ENCODE measurements around the gene RAPGEF2.
"Not testable (repeated sequence)": the region's sequence is repeated elsewhere in the genome, so short reads cannot be mapped to it uniquely, and the experiment has no call there.

Gene RAPGEF2

GRCh38 chr4:159163521-159163920 is 60.6 kb downstream of the RAPGEF2 start:
- DNase-seq = no peak

- no peak for DNase-seq
Observed at GRCh38 chr4:159169404-159170302, 66.8 kb downstream of the RAPGEF2 start.

DNA sequence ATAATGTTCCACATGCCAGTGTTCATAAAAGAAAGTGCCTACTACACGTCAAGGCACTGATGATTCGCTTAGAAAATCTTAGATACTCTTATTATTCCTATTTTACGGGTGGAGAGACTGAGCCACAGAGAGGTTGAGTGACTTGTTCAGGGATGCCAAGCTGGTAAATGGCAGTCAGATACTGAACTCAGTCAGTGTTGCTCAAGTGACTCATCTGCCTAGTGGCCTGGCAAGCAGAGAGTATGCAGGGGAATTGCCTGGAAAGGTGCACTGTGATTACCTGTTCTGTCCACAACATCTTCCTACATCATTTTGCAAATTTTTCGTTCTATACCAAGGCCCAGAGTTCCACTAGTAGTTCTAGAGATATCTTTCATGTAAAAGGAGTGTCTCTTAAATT is 68.4 kb downstream of the RAPGEF2 start:
- DNase-seq = no peak

DNA sequence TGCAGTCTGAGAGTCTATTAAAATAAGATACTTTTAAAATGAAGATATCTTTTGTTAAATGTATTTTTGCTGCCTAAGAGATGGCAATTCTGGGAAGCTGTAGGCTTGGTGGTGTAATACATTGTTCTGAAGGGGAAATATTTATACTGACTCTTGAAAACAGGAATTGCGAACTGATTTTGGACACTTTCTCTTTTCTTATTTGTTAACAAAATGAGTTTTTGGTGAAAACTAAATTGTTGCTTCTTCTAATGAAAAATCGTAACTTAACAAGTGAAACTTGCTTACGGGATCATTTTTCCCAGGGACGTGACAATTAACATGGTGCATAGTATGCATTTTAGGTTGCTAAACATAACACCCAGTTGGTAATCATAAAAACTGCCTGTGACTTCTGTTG is 71.0 kb downstream of the RAPGEF2 start:
- no peak for DNase-seq

- DNase-seq = no peak
Observed at GRCh38 chr4:159174645-159175084, 71.8 kb downstream of the RAPGEF2 start.

DNA sequence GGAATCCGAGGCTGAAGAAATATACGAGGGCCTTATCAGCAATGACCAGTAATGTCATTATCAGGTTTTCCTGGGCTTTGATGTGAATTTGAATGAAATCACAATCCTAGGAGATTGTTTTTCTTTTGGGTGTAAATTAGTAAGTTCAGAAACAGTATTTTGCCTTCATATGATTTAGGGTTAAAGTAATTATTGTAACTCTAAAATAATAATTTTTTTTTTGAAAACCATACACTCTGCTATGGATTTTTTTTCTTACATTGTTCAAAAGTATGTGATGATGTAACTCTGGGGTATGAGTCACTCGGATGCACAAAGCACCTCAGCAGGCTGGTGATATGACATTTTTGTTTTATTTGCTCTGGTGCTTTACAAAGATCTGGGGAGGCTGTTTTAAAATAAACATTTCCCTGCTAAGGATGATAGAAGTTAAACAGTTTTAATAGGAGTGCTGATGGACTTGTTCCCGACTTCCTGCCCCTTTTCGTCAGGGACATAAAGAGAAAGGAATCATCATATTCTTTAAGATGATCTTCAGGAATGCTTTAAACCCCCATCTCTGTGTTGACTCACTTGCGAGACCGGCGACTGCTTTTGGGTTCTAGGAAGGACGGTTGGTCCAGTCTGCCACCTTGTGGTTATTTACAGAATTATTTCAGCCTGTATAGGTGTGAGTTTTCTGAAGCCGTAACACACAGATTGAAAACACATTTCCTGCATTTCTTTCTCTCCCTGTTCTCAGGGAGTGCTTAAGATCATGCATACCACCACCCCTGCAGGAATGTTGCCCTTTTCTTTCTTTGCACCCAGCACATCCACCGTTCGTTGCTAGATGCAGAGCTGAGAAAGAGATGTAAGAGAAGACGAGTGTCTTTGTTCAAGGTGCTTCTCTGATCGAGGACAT is 72.5 kb downstream of the RAPGEF2 start:
- DNase-seq = peak; percentile 40

DNA sequence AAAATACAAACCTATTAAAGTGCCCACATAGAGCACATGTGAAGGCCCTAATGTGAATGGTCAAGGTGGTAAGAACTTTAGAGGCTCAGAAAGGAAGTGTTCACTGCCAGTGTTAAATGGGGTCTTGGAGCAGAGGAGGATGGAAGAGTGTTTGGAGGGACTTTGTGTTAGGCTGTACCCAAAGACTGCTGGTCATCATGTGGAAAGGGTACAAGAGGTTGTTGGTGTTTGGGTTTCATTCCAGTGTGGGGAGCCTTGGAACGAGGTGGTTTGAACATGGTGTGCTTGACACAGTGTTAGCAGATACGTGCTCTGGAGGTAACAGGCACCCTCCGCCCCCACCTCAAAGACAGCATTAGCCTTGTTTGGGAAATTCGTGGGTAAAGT is 73.1 kb downstream of the RAPGEF2 start:
- no peak for DNase-seq

DNA sequence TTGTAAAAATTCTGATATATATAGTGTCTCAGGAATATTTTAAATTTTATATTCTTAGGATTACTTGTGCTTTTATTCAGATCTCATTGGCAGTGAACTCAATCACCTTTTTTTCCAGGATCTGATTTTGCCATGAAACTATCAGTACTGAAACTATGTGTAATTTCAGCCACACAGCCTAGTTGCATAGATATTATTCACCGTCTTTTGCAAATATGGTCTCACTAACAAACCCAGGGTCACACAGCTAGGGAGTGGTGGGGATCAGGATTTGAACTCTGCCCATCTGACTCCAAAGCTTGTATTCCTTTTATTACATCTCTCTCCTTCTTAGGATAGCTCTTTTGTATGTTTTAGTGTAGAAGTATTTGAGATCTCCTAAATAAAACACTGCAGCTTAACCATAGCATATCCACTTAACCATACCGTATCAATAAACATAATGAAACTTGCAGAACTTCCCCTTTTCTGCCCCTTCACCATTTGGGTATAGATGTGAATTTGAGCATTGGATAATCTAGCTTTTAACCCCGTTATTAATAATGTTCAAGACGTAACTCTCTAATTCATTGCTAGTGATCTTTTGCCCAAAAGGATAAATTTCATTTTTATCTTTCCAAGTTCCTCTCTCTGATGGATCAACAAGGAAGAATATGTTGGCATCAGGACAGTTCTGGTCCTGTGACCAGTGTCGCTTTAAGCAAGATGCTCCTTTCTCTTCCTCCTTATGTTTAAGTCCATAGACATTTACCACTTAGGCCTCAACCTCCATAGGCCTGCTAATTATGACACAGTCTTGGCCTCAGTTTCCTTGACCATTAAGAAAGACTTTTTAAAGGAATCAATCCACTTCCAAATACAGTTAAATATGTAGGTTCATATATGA is 74.6 kb downstream of the RAPGEF2 start:
- DNase-seq = no peak

DNA sequence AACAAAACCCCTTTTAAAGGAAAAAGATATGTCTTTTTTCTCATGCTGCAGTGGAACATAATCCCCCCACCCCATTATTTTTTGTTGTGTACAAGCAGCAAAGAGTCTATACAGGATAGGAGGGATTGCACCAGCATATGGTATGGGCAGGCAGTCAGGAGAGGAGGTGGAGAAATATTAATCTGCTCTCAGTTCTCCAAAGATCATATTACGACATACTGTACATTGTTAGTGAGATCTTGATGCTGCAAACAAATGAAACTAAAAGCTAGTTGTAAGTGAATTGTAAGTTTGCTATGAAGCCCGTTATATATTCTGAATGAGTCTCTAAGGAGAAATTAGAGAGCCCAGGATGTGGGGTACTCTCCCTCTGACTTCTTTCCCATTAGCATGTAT is 75.3 kb downstream of the RAPGEF2 start:
- DNase-seq = no peak

DNA sequence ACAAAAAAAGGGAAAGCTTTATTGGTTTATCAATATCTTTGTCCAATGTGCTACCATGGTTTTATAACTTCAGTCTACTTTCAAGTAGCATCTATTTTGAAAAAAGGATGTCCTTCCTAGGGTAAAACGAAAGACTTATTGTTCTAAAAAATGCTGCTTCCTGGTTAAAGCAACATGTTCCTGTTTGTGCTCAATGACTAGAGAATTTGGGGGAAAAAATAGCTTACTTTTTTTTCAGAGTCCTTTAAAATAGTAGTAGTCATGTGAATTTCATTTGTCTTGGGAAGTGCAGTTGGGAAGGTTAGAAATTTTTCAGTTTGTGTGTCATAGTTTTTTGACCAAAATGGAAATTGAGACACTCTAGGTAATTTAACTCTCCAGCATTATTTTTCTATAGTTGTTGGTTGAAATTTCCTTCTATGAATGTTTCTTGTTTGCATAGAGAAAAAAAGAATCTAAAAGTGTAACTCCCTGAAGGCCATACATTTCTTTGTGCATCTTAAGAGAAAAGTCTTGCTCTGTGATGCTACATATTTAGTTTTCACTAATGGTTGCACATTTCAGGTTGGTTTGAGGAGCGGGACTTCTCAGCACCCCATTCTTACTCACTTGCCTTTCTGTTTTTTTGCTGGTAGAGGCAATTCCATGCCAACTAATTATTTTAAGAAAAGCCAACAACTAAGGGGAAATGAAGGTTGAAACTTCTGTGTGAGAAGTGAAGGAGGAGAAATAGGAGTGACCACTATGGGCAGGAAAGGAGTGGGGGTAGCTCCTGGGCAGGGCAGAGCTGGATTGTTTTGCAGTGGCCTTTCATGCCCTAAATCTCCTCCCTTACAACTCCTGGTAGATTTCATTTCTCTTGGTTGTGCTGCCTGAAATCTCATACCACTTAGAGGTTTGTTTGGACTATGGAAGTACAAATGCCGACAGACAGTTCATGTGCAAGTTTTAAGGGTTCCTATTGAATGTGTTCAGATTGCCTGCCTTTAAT is 76.4 kb downstream of the RAPGEF2 start:
- no peak for DNase-seq

DNA sequence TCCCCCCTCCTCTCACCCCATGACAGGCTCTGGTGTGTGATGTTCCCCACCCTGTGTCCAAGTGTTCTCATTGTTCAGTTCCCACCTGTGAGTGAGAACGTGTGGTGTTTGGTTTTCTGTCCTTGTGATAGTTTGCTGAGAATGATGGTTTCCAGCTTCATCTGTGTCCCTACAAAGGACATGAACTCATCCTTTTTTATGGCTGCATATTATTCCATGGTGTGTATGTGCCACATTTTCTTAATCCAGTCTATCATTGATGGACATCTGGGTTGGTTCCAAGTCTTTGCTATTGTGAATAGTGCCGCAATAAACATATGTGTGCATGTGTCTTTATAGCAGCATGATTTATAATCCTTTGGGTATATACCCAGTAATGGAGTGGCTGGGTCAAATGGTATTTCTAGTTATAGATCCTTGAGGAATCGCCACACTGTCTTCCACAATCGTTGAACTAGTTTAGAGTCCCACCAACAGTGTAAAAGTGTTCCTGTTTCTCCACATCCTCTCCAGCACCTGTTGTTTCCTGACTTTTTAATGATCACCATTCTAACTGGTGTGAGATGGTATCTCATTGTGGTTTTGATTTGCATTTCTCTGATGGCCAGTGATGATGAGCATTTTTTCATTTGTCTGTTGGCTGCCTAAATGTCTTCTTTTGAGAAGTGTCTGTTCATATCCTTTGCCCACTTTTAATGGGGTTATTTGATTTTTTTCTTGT is 81.2 kb downstream of the RAPGEF2 start:
- not testable (repeated sequence) for DNase-seq

DNA sequence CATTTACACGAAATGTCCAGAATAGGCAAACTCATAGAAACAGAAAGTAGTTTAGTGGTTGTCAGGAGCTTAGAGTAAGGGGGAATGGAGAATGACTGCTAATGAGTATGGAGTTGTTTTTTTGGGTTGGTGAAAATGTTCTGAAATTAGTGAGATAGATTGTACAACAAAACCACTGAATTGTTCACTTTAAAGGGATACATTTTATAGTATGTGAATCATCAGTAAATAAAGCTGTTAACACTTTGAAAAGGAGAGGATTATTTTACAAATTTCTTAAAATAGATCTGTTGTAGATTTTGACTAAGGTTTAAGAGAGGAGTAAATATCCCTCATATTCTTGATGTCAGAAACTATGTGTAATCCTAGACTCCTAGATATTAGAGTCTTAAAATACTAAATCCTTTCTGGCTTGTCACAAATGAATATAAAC is 82.7 kb downstream of the RAPGEF2 start:
- no peak for DNase-seq

DNA sequence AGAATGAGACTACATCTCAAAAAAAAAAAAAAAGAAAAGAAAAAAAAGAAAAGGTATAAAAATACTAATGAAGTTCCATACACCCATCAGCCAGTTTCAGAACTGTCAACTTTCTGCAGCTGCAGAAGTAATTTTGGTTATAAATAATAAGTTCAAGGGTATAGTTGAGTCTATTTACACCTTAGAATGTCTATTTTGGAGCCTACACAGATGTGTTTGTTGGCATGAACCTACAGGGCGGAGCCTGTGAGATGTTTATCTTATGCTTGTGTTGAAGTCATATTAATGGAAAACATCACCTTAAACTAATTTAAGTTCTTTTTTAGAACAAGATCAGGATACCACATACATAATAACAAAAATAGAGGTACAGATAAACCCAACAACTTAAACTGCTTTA is 85.8 kb downstream of the RAPGEF2 start:
- no peak for DNase-seq

DNA sequence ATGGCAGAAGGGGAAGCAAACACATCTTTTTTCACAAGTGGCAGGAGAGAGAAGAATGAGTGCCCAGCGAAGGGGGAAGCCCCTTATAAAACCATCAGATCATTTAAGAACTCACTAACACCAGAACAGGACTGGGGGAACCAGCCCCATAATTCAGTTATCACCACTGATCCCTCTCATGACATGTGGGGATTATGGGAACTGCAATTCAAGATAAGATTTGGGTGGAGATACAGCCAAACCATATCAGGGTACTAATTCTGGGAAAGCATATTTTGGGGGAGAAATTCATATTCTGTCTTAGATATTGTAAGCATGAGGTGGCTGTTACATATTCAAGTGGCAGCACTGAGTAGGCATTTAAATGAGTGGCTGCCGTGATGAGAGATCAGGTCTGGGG is 87.8 kb downstream of the RAPGEF2 start:
- DNase-seq = no peak

DNA sequence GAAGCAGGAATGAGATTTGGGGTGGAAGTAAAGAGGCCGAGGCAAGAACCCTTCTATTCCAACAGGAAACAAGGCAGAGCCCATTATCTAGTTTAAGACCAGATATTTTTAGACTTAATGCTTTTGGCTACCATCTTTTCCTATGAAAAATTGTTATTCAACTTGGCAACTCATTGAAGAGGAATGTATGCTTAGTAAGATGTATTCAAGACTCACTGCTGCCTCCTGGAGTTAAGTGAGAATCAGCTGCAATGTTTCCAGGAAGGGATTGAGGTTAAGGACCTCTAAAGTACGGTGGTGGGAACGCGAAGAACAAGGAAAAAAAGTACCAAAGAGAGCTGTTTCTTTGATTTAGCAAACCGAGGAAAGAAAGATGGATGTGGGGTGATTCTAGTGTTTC is 89.1 kb downstream of the RAPGEF2 start:
- no peak for DNase-seq

DNA sequence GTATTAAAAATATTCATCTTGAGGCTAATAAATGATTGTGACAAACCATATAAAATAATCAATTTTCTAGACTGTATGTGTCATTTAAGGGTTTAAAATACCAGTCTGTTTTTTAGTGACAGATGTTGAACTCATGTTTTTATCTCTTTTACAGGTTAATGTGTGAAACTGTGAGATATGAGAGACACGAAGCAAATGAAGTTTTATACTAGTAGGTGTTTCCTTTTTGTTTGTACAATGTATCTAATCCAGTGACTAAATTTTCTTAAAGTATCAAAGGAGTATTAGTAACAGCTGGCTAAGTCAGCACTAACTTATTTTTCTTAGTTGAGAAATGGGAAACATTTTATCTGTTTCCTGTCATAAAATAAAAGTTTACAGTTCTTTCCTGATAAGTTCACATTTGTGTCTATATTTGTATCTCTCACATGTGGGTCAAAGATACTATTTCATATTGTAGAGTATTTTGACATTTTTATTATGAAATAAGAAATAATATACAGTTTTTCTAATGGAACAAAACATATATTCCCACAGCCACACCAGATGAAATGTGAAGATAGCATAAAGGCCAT is 90.3 kb downstream of the RAPGEF2 start:
- no peak for DNase-seq

- DNase-seq = no peak
Observed at GRCh38 chr4:159195361-159195769, 92.5 kb downstream of the RAPGEF2 start.

DNA sequence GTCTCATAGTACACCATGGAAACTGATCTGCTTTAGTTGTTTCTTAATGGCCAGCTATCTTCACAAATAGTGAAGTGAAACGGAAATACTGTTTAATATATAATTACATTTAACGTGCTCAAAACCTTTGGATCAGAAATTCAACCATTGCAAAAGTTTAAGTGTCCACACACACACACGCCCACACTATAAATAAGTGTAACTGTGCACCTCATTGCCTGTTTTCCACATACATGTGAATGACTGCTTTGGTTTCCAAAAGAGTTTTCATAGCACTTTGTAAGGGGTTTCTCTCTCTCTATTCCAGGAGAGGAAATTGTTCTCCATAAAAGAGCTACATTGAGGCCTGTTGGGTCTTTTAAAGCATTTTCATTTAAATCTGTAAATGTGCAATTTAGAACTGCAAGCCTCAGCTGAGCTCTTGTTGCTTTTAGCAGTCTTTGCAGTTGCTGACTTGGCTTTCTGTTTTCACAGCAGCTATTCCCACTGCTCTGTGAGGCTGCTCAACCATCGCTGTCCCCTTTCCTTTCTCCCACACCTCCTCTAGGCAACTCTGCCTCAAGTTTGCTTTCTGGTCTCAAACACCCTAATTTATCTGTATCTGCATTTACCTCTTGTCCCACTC is 94.5 kb downstream of the RAPGEF2 start:
- no peak for DNase-seq

DNA sequence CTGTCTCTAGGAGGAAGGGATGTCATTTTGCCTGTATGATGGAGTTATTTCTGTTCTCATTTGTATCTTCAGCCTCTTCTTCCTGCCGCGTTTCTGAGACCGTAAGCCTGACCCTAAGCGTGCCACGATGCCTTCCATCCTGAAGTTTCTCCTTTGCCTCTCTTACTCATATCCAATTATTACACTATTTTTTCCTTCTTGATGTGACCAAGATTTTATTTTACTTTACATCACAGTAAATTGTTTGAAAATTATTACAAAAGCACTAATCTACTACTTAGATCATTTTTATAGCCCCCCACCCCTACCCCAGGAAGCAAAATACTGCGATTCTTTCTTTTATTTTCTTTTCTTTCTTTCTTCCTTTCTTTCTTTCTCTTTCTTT is 95.0 kb downstream of the RAPGEF2 start:
- no peak for DNase-seq

DNA sequence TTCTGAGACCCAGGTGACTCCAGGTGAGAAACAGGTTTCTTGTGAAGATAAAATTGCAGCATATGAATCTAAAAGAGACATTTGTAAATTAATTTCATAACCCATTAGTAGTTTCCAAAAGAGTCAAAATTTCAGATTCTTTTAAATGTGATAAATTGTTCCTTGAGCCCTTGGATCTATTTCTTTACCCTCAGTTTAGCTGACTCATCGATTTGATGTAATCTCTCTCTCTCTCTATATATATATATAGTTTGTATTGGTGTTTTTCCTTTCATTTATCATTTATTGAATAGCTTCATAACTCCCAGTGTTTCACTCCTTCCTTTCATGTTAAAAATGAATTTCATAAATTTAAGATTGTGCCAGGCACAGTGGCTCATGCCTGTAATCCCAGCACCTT is 96.9 kb downstream of the RAPGEF2 start:
- DNase-seq = no peak

Measured in activated T-cell treated with anti-CD3 and anti-CD28 coated beads for 4 hours (primary cell).